Coronary artery (tissue), 2 donors: ENCODE results near the gene KIAA0513.

Source experiments
- DNase-seq: peaks from one replicate; pipeline ENCODE4 v3.0.0-alpha.2; 2017; ENCODE audit warnings: low spot score
- H3K27ac ChIP-seq, 2 donors: fragments of 200-600 bp; sonication (generic); one replicate each; pipeline ENCODE4 v1.5.1; 2016 to 2019
- H3K4me3 ChIP-seq: fragments of 200-600 bp; sonication (generic); 2 replicates; pipeline ENCODE4 v1.5.1; 2016; ENCODE audit warnings: mild to moderate bottlenecking, moderate library complexity
- CTCF ChIP-seq: fragments of 200-600 bp; sonication (generic); IDR thresholded peaks from one replicate; pipeline ENCODE4 v1.5.1; 2019; ENCODE audit warnings: antibody characterized with exemption

The KIAA0513 gene

GRCh38 chr16:85056211-85056748, 28.7 kb downstream of the KIAA0513 start:
- no peak for TF ChIP-seq CTCF
- peak overlapping the region; percentile 61 for H3K4me3 ChIP-seq
- H3K27ac ChIP-seq = peak overlapping the region; percentile 52 to 77
- DNase-seq = no peak

- DNase-seq = no peak
- H3K27ac ChIP-seq = no peak overlapping the region
- H3K4me3 ChIP-seq = no peak overlapping the region
- TF ChIP-seq CTCF = no peak
Observed at GRCh38 chr16:85057212-85057889, 29.8 kb downstream of the KIAA0513 start.

- Histone ChIP-seq H3K4me3 (no peak overlapping the region), H3K27ac (no peak overlapping the region)
- no peak for TF ChIP-seq CTCF
- no peak for DNase-seq
Observed at GRCh38 chr16:85057948-85058347, 30.4 kb downstream of the KIAA0513 start.

GRCh38 chr16:85058909-85059308, 31.3 kb downstream of the KIAA0513 start:
- DNase-seq = no peak
- no peak for TF ChIP-seq CTCF
- Histone ChIP-seq H3K4me3 (no peak overlapping the region), H3K27ac (no peak overlapping the region)

GRCh38 chr16:85061566-85061965, 34.0 kb downstream of the KIAA0513 start:
- TF ChIP-seq CTCF = no peak
- Histone ChIP-seq H3K4me3 (no peak overlapping the region), H3K27ac (peak overlapping the region in 1 of 2 donors; percentile 31)
- DNase-seq = no peak

GRCh38 chr16:85062323-85062722, 34.7 kb downstream of the KIAA0513 start:
- DNase-seq = no peak
- H3K4me3 ChIP-seq = no peak overlapping the region
- no peak for TF ChIP-seq CTCF
- no peak overlapping the region for H3K27ac ChIP-seq

- TF ChIP-seq CTCF = no peak
- Histone ChIP-seq H3K27ac (peak overlapping the region in 1 of 2 donors; percentile 60), H3K4me3 (no peak overlapping the region)
- no peak for DNase-seq
Observed at GRCh38 chr16:85062845-85063244, 35.2 kb downstream of the KIAA0513 start.
